ENCODE measurements around the gene CDK5.

The CDK5 gene

DNA sequence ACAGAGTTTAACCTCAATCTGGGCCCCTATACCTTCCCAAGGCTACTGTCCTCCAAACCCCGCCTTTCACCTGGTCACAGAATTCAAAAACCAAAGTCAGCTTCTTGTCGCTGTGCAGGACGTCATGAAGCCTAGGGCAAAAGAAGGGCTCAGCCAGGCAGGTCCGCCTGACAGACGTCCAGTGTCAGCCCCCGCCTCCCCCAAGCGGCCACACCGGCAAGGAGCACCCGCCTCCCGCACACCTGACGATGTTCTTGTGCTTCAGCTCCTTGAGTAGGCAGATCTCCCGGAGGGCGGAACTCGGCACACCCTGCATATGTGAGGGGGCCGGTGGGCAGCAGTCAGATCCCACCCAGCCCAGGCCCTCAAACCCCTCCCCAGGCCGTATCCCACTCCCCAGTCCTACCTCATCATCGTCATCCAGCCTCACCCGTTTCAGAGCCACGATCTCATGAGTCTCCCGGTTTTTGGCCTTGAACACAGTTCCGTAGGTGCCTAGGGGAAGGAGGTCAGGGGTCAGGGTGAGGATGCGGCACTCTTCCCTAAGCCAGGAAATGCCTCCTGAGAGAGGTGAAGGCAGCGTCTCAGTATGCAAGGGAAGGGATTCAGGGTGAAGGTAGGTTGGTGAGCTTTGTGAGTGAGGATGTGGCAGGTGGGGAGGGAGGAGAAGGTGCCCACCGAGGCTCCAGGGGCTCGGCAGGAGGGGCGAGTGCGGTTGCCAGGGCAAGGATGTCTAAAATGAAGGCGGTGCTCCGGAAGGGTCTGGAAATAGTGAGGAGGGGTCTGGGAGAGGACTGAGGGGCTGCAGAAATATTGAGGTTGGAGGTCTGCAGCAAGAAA, 811 bp downstream of the CDK5 start:
- H3K27ac ChIP-seq (ENCODE audit: low read depth in 2 of 2, low read length in 2 of 2), result no peak overlapping the region
- no peaks in the 10 kb centered on the region for H3K27me3 ChIP-seq (ENCODE audit: control insufficient read depth in 2 of 2, insufficient read depth in 2 of 2, low read length in 2 of 2)
- H3K4me3 ChIP-seq (ENCODE audit: low read length in 2 of 2), result peak overlapping the region; percentile 86 to 98
- peaks cover 35 to 39% of the 10 kb centered on the region in 2 donors for H3K4me1 ChIP-seq (ENCODE audit: control insufficient read depth in 2 of 2, insufficient read depth in 2 of 2, low read length in 2 of 2)
- no peaks in the 10 kb centered on the region for H3K9me3 ChIP-seq (ENCODE audit: control insufficient read depth in 2 of 2, low read length in 2 of 2)
- peak overlapping the region; percentile 59 to 77 for H3K9ac ChIP-seq (ENCODE audit: low read depth in 1 of 2, low read length in 2 of 2)
- H3K36me3 ChIP-seq (ENCODE audit: control insufficient read depth in 2 of 2, insufficient read depth in 2 of 2, low read length in 2 of 2), result no peaks in the 10 kb centered on the region

DNA sequence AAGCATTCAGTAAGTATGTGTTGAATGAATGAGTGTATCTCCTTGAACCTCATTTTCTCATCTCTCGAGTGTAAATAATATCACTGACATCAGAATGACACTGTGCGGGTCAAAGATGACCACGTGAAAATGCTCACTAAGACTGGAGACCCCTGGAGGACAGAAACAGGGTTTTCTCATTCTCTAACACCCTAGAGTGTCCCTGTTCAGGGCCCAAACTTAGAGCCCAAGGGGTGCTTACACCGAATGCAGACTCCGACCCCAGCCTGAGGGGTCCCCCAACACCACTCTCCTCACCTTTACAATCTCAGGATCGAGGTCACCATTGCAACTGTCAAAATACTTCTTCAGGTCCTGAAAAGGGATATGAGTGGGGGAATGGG, 1.4 kb downstream of the CDK5 start:
- Histone ChIP-seq H3K4me1 (ENCODE audit: control insufficient read depth in 2 of 2, insufficient read depth in 2 of 2, low read length in 2 of 2) (peaks cover 29 to 33% of the 10 kb centered on the region in 2 donors), H3K27me3 (ENCODE audit: control insufficient read depth in 2 of 2, insufficient read depth in 2 of 2, low read length in 2 of 2) (no peaks in the 10 kb centered on the region), H3K4me3 (ENCODE audit: low read length in 2 of 2) (no peak overlapping the region), H3K27ac (ENCODE audit: low read depth in 2 of 2, low read length in 2 of 2) (no peak overlapping the region), H3K36me3 (ENCODE audit: control insufficient read depth in 2 of 2, insufficient read depth in 2 of 2, low read length in 2 of 2) (no peaks in the 10 kb centered on the region), H3K9ac (ENCODE audit: low read depth in 1 of 2, low read length in 2 of 2) (no peak overlapping the region), H3K9me3 (ENCODE audit: control insufficient read depth in 2 of 2, low read length in 2 of 2) (no peaks in the 10 kb centered on the region)

DNA sequence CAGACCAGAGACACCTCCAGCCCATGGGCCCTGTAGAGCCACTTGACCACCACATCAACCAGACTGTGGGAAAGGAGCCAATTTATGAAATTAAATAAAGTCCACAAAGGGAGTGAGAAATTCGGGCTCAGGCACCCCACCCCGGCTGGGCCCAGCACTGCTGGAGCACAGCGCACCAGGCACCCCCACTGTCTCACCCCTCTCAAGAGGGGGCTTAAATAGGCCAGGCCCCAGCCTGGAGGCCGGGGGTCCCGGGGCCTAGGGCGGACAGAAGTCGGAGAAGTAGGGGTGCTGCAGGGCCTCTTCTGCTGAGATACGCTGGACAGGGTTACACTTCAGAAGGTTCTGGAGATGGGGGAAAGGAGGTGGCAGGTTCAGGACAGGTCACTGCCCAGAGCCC, 3.9 kb downstream of the CDK5 start:
- H3K9ac ChIP-seq (ENCODE audit: low read depth in 1 of 2, low read length in 2 of 2), result no peak overlapping the region
- H3K9me3 ChIP-seq (ENCODE audit: control insufficient read depth in 2 of 2, low read length in 2 of 2), result no peaks in the 10 kb centered on the region
- H3K4me1 ChIP-seq (ENCODE audit: control insufficient read depth in 2 of 2, insufficient read depth in 2 of 2, low read length in 2 of 2), result peaks cover 16 to 18% of the 10 kb centered on the region in 2 donors
- H3K36me3 ChIP-seq (ENCODE audit: control insufficient read depth in 2 of 2, insufficient read depth in 2 of 2, low read length in 2 of 2), result no peaks in the 10 kb centered on the region
- no peaks in the 10 kb centered on the region for H3K27me3 ChIP-seq (ENCODE audit: control insufficient read depth in 2 of 2, insufficient read depth in 2 of 2, low read length in 2 of 2)
- no peak overlapping the region for H3K4me3 ChIP-seq (ENCODE audit: low read length in 2 of 2)
- H3K27ac ChIP-seq (ENCODE audit: low read depth in 2 of 2, low read length in 2 of 2), result no peak overlapping the region

DNA sequence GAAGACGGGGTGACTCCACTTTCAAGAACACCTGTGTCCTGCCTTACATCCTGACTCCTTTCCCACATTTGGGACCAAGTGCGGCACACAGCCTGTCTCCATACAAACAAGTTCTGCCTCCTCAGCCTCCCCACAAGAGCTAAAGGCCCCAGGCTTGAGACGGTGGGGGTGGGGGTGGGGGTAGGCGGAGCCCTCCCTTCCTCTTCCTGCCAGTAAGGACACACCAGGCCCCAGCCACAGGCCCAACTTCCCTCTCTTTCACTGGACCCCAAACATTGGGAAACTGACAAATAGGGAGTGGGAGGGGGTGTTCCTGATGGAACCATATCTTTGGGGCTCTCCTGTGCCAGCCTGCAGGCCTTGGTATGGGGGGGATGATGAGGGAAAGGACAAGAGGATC, 4.6 kb downstream of the CDK5 start:
- Histone ChIP-seq H3K4me3 (ENCODE audit: low read length in 2 of 2) (no peak overlapping the region), H3K36me3 (ENCODE audit: control insufficient read depth in 2 of 2, insufficient read depth in 2 of 2, low read length in 2 of 2) (no peaks in the 10 kb centered on the region)

DNA sequence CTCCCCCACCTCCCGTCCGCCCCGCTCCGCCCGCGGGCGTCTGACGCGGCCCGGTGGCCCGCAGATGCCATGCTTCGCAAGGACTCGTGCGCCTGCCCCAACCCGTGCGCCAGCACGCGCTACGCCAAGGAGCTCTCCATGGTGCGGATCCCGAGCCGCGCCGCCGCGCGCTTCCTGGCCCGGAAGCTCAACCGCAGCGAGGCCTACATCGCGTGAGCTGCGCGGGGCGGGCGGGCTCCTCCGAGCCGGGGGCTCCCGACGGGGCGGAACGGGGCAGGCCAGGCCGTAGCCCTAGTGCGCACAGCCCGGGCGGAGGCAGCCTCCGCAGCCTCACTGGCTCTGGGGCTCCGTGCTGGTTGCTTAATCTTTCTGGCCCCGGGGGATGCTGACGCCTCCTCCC, 6.6 kb downstream of the CDK5 start:
- H3K9ac ChIP-seq (ENCODE audit: low read depth in 1 of 2, low read length in 2 of 2), result no peak overlapping the region
- no peaks in the 10 kb centered on the region for H3K4me1 ChIP-seq (ENCODE audit: control insufficient read depth in 2 of 2, insufficient read depth in 2 of 2, low read length in 2 of 2)
- H3K27me3 ChIP-seq (ENCODE audit: control insufficient read depth in 2 of 2, insufficient read depth in 2 of 2, low read length in 2 of 2), result no peaks in the 10 kb centered on the region
- H3K36me3 ChIP-seq (ENCODE audit: control insufficient read depth in 2 of 2, insufficient read depth in 2 of 2, low read length in 2 of 2), result no peaks in the 10 kb centered on the region
- no peak overlapping the region for H3K27ac ChIP-seq (ENCODE audit: low read depth in 2 of 2, low read length in 2 of 2)
- no peak overlapping the region for H3K4me3 ChIP-seq (ENCODE audit: low read length in 2 of 2)
- no peaks in the 10 kb centered on the region for H3K9me3 ChIP-seq (ENCODE audit: control insufficient read depth in 2 of 2, low read length in 2 of 2)

More for the DNA sequence above, 4.6 kb downstream of the CDK5 start:
- no peaks in the 10 kb centered on the region for H3K27me3 ChIP-seq (ENCODE audit: control insufficient read depth in 2 of 2, insufficient read depth in 2 of 2, low read length in 2 of 2)
- H3K27ac ChIP-seq (ENCODE audit: low read depth in 2 of 2, low read length in 2 of 2), result no peak overlapping the region
- H3K9ac ChIP-seq (ENCODE audit: low read depth in 1 of 2, low read length in 2 of 2), result no peak overlapping the region
- no peaks in the 10 kb centered on the region for H3K9me3 ChIP-seq (ENCODE audit: control insufficient read depth in 2 of 2, low read length in 2 of 2)
- peaks cover 10 to 12% of the 10 kb centered on the region in 2 donors for H3K4me1 ChIP-seq (ENCODE audit: control insufficient read depth in 2 of 2, insufficient read depth in 2 of 2, low read length in 2 of 2)

DNA sequence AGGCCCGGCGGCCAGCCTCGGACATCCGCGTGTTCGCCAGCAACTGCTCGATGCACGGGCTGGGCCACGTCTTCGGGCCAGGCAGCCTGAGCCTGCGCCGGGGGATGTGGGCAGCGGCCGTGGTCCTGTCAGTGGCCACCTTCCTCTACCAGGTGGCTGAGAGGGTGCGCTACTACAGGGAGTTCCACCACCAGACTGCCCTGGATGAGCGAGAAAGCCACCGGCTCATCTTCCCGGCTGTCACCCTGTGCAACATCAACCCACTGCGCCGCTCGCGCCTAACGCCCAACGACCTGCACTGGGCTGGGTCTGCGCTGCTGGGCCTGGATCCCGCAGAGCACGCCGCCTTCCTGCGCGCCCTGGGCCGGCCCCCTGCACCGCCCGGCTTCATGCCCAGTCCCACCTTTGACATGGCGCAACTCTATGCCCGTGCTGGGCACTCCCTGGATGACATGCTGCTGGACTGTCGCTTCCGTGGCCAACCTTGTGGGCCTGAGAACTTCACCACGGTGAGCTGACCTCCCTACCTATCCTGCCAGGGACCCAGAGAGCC, 8.7 kb downstream of the CDK5 start:
- H3K27me3 ChIP-seq (ENCODE audit: control insufficient read depth in 2 of 2, insufficient read depth in 2 of 2, low read length in 2 of 2), result no peaks in the 10 kb centered on the region
- no peak overlapping the region for H3K4me3 ChIP-seq (ENCODE audit: low read length in 2 of 2)
- no peaks in the 10 kb centered on the region for H3K9me3 ChIP-seq (ENCODE audit: control insufficient read depth in 2 of 2, low read length in 2 of 2)
- H3K27ac ChIP-seq (ENCODE audit: low read depth in 2 of 2, low read length in 2 of 2), result no peak overlapping the region
- peaks cover 0 to 3% of the 10 kb centered on the region in 2 donors for H3K36me3 ChIP-seq (ENCODE audit: control insufficient read depth in 2 of 2, insufficient read depth in 2 of 2, low read length in 2 of 2)
- H3K9ac ChIP-seq (ENCODE audit: low read depth in 1 of 2, low read length in 2 of 2), result no peak overlapping the region
- no peaks in the 10 kb centered on the region for H3K4me1 ChIP-seq (ENCODE audit: control insufficient read depth in 2 of 2, insufficient read depth in 2 of 2, low read length in 2 of 2)

DNA sequence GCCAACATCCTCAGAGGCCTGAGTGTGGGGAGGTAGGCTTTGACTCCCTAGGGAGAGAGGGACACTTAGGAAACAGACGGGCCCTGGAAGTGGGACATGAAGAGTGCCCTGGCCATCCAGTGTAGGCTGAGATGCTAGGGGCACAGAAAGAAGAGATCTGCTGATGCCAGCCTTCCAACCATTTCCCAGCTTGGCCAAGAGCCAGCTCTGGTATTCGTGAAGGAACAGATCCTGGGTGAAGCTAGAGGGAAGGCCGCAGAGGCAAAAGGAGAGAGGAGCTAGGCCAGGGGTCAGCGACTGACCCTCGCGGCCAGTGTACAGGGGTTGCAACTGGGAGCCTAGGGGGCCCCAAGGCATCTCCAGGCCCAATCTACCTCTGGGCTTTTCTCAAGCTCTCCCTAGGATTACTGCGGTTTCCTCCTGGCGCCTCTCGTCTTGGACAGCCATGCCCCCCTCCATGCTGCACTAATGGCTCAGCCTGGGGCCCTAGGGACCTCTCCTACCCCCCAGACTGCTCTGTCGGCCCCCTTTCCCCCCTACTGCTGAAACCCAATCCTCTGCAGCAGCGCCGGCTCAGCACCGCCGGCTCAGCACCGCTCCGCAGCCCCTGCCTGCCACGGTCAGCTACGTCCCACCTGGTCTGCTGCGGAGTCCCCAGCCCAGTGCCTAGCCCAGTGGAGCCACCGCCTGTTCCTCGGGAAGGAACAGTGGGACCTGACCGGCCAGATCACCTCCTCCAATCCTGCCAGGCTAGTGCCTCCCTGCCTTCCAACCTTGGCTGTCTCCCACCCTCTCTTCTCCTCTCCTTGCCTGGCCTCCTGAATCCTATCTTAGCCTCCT, 9.5 kb downstream of the CDK5 start, which contains the start of gene ASIC3:
ASIC3 (plus strand) TSS at position 556 of the 840 bp plus-strand sequence. CDS start 355 bp downstream, outside the sequence.
- Histone ChIP-seq H3K27me3 (ENCODE audit: control insufficient read depth in 2 of 2, insufficient read depth in 2 of 2, low read length in 2 of 2) (no peaks in the 10 kb centered on the region), H3K4me1 (ENCODE audit: control insufficient read depth in 2 of 2, insufficient read depth in 2 of 2, low read length in 2 of 2) (no peaks in the 10 kb centered on the region), H3K9me3 (ENCODE audit: control insufficient read depth in 2 of 2, low read length in 2 of 2) (no peaks in the 10 kb centered on the region), H3K36me3 (ENCODE audit: control insufficient read depth in 2 of 2, insufficient read depth in 2 of 2, low read length in 2 of 2) (peaks cover 0 to 3% of the 10 kb centered on the region in 2 donors), H3K27ac (ENCODE audit: low read depth in 2 of 2, low read length in 2 of 2) (no peak within 1 kb of the TSS), H3K4me3 (ENCODE audit: low read length in 2 of 2) (no peak within 1 kb of the TSS), H3K9ac (ENCODE audit: low read depth in 1 of 2, low read length in 2 of 2) (no peak within 1 kb of the TSS)

DNA sequence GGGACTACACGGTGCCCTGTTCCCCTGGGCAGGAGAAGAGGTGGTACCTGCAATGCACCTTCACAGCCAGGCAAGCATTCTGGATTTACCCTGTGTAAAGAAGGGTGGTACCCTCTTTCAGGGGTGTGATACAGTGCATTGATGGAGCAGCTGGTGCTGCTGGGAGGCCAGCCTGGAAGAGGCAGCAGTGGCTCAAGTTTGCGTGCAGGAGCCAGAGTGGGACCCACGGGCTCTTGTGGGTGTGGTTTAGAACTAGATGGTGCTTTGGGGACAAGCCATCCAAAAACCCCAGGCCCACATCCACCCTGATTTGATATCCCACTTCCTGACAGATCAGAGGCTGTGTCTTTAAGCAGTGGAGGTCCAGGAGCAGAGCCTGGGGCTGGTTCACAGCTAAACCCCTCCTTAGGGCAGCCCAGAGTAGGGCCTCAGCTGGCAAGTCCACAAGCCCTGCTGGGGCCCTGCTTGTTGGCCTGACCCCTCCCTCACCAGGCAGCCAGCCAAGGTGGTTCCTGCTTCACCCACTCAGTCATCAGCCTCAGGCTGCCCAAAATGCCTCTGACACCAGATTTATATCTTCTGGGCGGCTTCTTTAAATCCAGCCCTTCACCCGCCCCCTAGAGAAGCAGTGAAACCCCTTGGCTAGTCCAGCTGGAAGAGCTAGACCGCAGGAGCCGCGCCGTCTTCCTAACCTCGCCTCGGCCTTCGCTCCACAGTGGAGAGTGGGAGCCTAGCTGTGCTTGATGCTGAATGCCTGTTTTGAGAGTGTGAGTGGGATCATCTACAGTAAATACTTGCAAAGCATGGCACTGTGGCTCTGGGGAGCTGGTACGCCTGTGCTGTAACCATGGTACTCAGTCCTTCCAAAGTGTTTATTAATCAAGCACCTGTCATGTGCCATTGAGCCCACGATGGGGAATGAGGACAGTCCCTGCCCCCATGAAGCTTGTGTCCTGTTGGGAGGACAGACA, 10.8 kb downstream of the CDK5 start:
- H3K27ac ChIP-seq (ENCODE audit: low read depth in 2 of 2, low read length in 2 of 2), result no peak overlapping the region
- H3K4me1 ChIP-seq (ENCODE audit: control insufficient read depth in 2 of 2, insufficient read depth in 2 of 2, low read length in 2 of 2), result no peaks in the 10 kb centered on the region

DNA sequence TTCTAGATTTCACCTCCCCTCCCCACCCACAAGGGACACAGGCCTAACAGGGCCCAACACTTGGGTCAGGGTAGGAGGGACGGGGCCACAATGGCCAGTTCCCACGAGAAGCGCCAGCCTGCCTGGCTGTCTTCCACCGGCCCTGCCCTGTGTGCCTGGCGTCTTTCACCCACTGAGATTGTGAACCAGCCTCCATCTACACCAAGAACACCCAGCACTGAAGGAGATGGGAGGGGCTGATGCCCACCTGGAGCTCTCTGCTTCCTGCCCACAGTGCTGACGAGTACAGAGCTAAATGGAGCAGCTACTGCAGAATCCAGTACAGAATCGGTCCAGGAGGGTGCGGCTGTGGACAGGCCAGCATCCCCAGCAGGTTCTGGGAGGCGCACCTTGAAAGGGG, 11.7 kb downstream of the CDK5 start:
- Histone ChIP-seq H3K27me3 (ENCODE audit: control insufficient read depth in 2 of 2, insufficient read depth in 2 of 2, low read length in 2 of 2) (no peaks in the 10 kb centered on the region), H3K4me3 (ENCODE audit: low read length in 2 of 2) (no peak overlapping the region), H3K4me1 (ENCODE audit: control insufficient read depth in 2 of 2, insufficient read depth in 2 of 2, low read length in 2 of 2) (no peaks in the 10 kb centered on the region), H3K9ac (ENCODE audit: low read depth in 1 of 2, low read length in 2 of 2) (no peak overlapping the region), H3K9me3 (ENCODE audit: control insufficient read depth in 2 of 2, low read length in 2 of 2) (no peaks in the 10 kb centered on the region), H3K27ac (ENCODE audit: low read depth in 2 of 2, low read length in 2 of 2) (no peak overlapping the region), H3K36me3 (ENCODE audit: control insufficient read depth in 2 of 2, insufficient read depth in 2 of 2, low read length in 2 of 2) (peaks cover 0 to 5% of the 10 kb centered on the region in 2 donors)

More for the DNA sequence above, 10.8 kb downstream of the CDK5 start:
- Histone ChIP-seq H3K36me3 (ENCODE audit: control insufficient read depth in 2 of 2, insufficient read depth in 2 of 2, low read length in 2 of 2) (peaks cover 0 to 5% of the 10 kb centered on the region in 2 donors), H3K27me3 (ENCODE audit: control insufficient read depth in 2 of 2, insufficient read depth in 2 of 2, low read length in 2 of 2) (no peaks in the 10 kb centered on the region), H3K9ac (ENCODE audit: low read depth in 1 of 2, low read length in 2 of 2) (no peak overlapping the region), H3K4me3 (ENCODE audit: low read length in 2 of 2) (no peak overlapping the region), H3K9me3 (ENCODE audit: control insufficient read depth in 2 of 2, low read length in 2 of 2) (no peaks in the 10 kb centered on the region)

Data from mucosa of rectum (tissue), 2 donors.